RWPE1 (cell line): Measurements from ENCODE around the gene ADAP1.

Experiments
- CTCF ChIA-PET: fragments of 350-600 bp; sonication (Branson Sonifier 250); formaldehyde crosslinking; extraction: SDS; loops from one replicate; lab custom pipeline; 2021; lab: Yijun Ruan, JAX
- POLR2A ChIA-PET: fragments of 400-600 bp; formaldehyde crosslinking; extraction: SDS; loops from one replicate; lab custom pipeline; 2020; ENCODE audit warnings: antibody characterized with exemption; ENCODE audit not compliant: low non-redundant PET; lab: Yijun Ruan, JAX
- DNase-seq: peaks from one replicate; pipeline ENCODE4 v3.0.0; 2012; ENCODE audit warnings: low spot score
- H3K27ac ChIP-seq: fragments of 450-650 bp; 2 replicates; pipeline ENCODE4 v1.5.1; 2017
- TF ChIP-seq, protein P1 (sequence below): fragments of 450-650 bp; conservative IDR thresholded peaks from 2 replicates; pipeline ENCODE4 v1.5.1; 2017; ENCODE audit warnings: low read depth, mild to moderate bottlenecking

ADAP1 gene

DNA sequence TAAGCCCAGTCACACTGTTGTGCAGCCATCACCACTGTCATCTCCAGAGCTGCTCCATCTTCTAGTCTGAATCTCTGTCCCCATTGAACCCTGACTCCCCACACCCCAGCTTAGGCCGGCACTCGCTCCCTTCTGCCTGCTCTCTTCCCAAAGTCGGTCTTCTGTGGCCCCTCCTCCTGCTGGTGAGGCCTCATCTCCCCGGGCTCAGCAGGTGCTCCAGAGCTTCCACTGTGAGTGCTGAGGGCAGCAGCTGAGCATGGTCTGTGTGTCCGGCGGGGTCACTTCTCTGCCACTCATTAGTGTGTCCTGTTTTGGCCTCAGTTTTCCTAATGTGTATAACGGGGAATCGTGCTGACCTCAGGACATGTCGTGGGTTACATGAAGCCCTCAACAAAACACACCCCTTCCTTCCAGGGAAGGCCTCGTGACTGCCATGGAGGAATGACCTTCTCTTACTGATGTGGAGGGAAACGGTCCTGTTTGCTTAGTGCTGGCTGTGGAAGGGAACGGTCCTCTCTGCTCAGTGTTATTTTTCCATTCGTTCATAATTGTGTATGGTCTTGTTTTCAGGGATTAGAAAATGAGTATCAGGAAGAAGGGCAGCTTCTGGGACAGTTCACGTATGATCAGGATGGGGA lies 82.5 kb downstream of the ADAP1 start:
- POLR2A ChIA-PET = no interaction called here
- peak overlapping the region; percentile 62 for H3K27ac ChIP-seq
- CTCF ChIA-PET = interaction anchor here (0.7 to 1.1 kb wide), 3 partner anchors 20 to 550 kb away, joined by 3 to 10 read pairs (median 4); no protein-coding TSS in a partner anchor
- no peak for DNase-seq
- TF ChIP-seq, protein P1, sequence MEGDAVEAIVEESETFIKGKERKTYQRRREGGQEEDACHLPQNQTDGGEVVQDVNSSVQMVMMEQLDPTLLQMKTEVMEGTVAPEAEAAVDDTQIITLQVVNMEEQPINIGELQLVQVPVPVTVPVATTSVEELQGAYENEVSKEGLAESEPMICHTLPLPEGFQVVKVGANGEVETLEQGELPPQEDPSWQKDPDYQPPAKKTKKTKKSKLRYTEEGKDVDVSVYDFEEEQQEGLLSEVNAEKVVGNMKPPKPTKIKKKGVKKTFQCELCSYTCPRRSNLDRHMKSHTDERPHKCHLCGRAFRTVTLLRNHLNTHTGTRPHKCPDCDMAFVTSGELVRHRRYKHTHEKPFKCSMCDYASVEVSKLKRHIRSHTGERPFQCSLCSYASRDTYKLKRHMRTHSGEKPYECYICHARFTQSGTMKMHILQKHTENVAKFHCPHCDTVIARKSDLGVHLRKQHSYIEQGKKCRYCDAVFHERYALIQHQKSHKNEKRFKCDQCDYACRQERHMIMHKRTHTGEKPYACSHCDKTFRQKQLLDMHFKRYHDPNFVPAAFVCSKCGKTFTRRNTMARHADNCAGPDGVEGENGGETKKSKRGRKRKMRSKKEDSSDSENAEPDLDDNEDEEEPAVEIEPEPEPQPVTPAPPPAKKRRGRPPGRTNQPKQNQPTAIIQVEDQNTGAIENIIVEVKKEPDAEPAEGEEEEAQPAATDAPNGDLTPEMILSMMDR = no peak

DNA sequence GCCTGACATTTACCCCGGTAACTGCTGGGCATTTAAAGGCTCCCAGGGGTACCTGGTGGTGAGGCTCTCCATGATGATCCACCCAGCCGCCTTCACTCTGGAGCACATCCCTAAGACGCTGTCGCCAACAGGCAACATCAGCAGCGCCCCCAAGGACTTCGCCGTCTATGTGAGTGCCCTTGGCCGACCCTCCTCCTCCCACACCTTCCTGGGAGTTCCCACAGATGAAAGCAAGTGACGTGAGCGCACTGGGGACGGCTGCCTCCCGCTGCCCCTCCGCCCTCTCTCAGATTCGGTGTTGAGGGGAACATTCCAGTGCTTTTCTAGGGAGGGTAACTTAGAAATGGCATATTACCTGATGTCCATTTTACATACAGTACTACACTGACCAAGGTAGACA lies 85.1 kb downstream of the ADAP1 start:
- ChIA-PET CTCF (no interaction called here), POLR2A (no interaction called here)
- DNase-seq = no peak
- peak overlapping the region; percentile 62 for H3K27ac ChIP-seq
- TF ChIP-seq, protein P1 = no peak

GRCh38 chr7:868189-868486 lies 86.3 kb downstream of the ADAP1 start:
- H3K27ac ChIP-seq = peak overlapping the region; percentile 98
- ChIA-PET CTCF (no interaction called here), POLR2A (no interaction called here)
- no peak for DNase-seq
- TF ChIP-seq, protein P1 = no peak

- peak overlapping the region; percentile 98 for H3K27ac ChIP-seq
- ChIA-PET POLR2A (no interaction called here), CTCF (interaction anchor here (0.8 to 0.9 kb wide), 2 partner anchors 16 to 355 kb away, joined by 5 read pairs; no protein-coding TSS in a partner anchor)
- TF ChIP-seq, protein P1 = 0 out of 2 replicates have a peak, but pooled peaks have one; percentile 13
- DNase-seq = peak; percentile 89
These were observed 86.9 kb downstream of the ADAP1 start for GRCh38 chr7:867406-868188.

DNA sequence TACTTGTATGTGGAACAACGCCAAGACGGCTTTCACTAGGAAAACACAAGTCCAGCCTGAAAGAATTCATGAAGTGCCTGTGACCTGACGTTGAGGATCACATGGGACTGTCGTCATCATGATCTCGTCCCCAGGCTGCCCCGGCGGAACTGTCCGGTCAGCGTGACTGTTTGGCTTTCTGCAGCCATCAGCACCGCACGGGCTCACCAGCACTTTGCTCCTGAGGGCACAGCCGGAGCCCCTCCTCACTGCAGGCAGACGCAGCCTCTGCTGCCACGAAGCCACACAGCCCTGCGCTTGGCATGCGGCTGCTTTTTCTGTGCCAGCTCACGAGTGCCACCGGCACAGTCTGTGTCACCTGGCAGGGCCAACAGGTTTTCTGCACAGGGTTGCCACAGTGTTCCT lies 87.5 kb downstream of the ADAP1 start:
- TF ChIP-seq, protein P1 = no peak
- ChIA-PET POLR2A (no interaction called here), CTCF (interaction anchor here (0.8 to 0.9 kb wide), 2 partner anchors 15 to 354 kb away, joined by 5 read pairs; no protein-coding TSS in a partner anchor)
- peak overlapping the region; percentile 98 for H3K27ac ChIP-seq
- DNase-seq = peak; percentile 26

GRCh38 chr7:865921-866320 lies 88.6 kb downstream of the ADAP1 start:
- ChIA-PET POLR2A (no interaction called here), CTCF (no interaction called here)
- DNase-seq = no peak
- TF ChIP-seq, protein P1 = no peak
- H3K27ac ChIP-seq = peak overlapping the region; percentile 98
